ENCODE measurements around the gene DOLK. TPM values are rescaled to one million over a fixed set of nuclear protein-coding genes. Genes with fewer than 3 reads are reported as not detected.

DOLK gene
- polyA plus RNA-seq, 1 of the 3 experiments (the other 2 are of a cell fraction), result 23.1 TPM

DNA sequence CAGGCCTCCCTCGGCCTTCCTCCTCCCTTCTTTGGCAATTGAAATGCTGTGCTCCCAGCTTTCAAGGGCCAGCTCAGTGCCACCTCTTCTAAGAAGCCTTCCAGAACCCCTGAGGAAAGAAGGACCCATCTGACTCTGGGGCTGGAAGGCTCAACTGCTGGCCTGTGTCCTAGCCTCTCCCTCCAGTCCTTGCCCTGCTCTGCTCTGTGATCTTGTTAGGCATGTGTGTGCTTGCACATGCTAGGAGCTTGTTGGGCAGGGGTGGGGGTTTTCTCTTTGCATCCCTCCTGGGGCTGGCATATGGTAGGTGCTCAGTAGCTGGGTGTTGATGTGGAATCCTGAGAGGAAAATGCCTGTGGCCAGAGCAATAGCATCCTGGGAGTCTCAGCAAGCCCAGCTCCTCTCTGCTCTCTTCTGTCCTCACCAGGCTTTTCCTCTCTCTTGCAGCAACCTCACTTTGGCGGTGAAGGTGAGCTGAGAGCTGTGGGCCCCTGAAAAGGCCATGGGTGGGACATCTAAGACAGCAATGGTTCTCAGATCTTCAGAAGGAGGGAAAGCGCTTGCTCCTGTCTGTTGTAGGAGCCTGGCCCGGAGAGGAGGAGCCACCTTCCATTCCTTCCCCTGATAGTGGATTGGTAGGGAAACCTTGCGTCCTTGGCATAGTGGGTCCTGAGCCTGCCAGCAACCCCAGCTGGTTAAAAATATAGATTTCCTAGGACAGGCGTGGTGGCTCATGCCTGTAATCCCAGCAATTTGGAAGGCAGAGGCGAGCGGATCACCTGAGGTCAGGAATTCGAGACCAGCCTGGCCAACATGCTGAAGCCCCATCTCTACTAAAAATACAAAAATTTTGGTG lies 9.9 kb downstream of the DOLK start:
- Histone ChIP-seq H3K9me2 (no peaks in the 10 kb centered on the region), H3K4me1 (ENCODE audit: control insufficient read depth in 1 of 2, insufficient read depth in 2 of 2, low read depth in 1 of 2, low read length in 1 of 2) (peaks cover 6 to 15% of the 10 kb centered on the region in 2 experiments; a peak in 2 of 4 replicates), H3K27ac (ENCODE audit: low read depth in 2 of 2, low read length in 1 of 2) (no peak overlapping the region), H4K20me1 (ENCODE audit: insufficient read depth) (no peaks in the 10 kb centered on the region), H3F3A (replicated peaks; ENCODE audit: insufficient read depth) (no peaks in the 10 kb centered on the region), H3K4me2 (no peak overlapping the region), H2AFZ (ENCODE audit: low read depth) (no peak overlapping the region), H3K36me3 (replicated peaks in 1 of 2; ENCODE audit: control insufficient read depth in 1 of 2, insufficient read depth in 2 of 2, low read length in 1 of 2) (no peaks in the 10 kb centered on the region), H3K9ac (no peak overlapping the region), H3K79me2 (ENCODE audit: insufficient read depth) (no peaks in the 10 kb centered on the region), H3K4me3 (ENCODE audit: low read depth in 2 of 2, low read length in 1 of 2) (no peak overlapping the region), H3K27me3 (ENCODE audit: insufficient read depth) (no peaks in the 10 kb centered on the region), H3K9me3 (no peaks in the 10 kb centered on the region)
- ChIA-PET POLR2A (interaction anchor here (1.6 kb wide), 1 partner anchor 11 kb away, joined by 3 read pairs; no protein-coding TSS in a partner anchor), CTCF (interaction anchor here (1.2 to 2.8 kb wide), 4 partner anchors 10 to 205 kb away, joined by 3 to 18 read pairs (median 6); no protein-coding TSS in a partner anchor)
- WGBS (ENCODE audit: low lambda C conversion rate), result 90% methylated on average over 9 of the region's 9 CpGs
- TF ChIP-seq, protein P1, sequence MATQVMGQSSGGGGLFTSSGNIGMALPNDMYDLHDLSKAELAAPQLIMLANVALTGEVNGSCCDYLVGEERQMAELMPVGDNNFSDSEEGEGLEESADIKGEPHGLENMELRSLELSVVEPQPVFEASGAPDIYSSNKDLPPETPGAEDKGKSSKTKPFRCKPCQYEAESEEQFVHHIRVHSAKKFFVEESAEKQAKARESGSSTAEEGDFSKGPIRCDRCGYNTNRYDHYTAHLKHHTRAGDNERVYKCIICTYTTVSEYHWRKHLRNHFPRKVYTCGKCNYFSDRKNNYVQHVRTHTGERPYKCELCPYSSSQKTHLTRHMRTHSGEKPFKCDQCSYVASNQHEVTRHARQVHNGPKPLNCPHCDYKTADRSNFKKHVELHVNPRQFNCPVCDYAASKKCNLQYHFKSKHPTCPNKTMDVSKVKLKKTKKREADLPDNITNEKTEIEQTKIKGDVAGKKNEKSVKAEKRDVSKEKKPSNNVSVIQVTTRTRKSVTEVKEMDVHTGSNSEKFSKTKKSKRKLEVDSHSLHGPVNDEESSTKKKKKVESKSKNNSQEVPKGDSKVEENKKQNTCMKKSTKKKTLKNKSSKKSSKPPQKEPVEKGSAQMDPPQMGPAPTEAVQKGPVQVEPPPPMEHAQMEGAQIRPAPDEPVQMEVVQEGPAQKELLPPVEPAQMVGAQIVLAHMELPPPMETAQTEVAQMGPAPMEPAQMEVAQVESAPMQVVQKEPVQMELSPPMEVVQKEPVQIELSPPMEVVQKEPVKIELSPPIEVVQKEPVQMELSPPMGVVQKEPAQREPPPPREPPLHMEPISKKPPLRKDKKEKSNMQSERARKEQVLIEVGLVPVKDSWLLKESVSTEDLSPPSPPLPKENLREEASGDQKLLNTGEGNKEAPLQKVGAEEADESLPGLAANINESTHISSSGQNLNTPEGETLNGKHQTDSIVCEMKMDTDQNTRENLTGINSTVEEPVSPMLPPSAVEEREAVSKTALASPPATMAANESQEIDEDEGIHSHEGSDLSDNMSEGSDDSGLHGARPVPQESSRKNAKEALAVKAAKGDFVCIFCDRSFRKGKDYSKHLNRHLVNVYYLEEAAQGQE (IDR thresholded peaks at IDR 0.05; ENCODE audit: low read depth, low read length), result no peak
- TF ChIP-seq IRF3 (IDR thresholded peaks at IDR 0.05; ENCODE audit: low read depth, low read length) (no peak), TAF1 (IDR thresholded peaks at IDR 0.05; ENCODE audit: borderline replicate concordance, low read depth, low read length) (no peak), FOXM1 (IDR thresholded peaks at IDR 0.05; ENCODE audit: low read depth) (no peak), FOXJ3 (CRISPR knock-in tag; IDR thresholded peaks at IDR 0.05) (no peak), MXI1 (IDR thresholded peaks at IDR 0.05; ENCODE audit: low read depth, low read length) (no peak), POLR2AphosphoS5 (IDR thresholded peaks at IDR 0.05; ENCODE audit: low read depth, low read length) (no peak), NRF1 (IDR thresholded peaks at IDR 0.05; ENCODE audit: low read depth, low read length) (no peak), RCOR1 (IDR thresholded peaks at IDR 0.05; ENCODE audit: low read length) (no peak), SMC3 (IDR thresholded peaks at IDR 0.05; ENCODE audit: low read depth, low read length) (no peak), NFIC (IDR thresholded peaks at IDR 0.05; ENCODE audit: borderline replicate concordance) (no peak), CHD2 (IDR thresholded peaks at IDR 0.05; ENCODE audit: low read length, partially characterized antibody) (no peak), GATA2 (CRISPR knock-in tag; IDR thresholded peaks at IDR 0.05) (no peak), USF1 (IDR thresholded peaks at IDR 0.05; ENCODE audit: borderline replicate concordance, low read depth) (no peak), TCF12 (IDR thresholded peaks at IDR 0.05) (no peak), RFX5 (IDR thresholded peaks at IDR 0.05; ENCODE audit: low read length) (no peak), SIN3A (IDR thresholded peaks at IDR 0.05; ENCODE audit: borderline replicate concordance, low read depth, low read length) (no peak), YY1 (IDR thresholded peaks at IDR 0.05; ENCODE audit: low read depth) (no peak), RAD21 (IDR thresholded peaks at IDR 0.05; ENCODE audit: low read length) (no peak)
- TF ChIP-seq, protein P2, sequence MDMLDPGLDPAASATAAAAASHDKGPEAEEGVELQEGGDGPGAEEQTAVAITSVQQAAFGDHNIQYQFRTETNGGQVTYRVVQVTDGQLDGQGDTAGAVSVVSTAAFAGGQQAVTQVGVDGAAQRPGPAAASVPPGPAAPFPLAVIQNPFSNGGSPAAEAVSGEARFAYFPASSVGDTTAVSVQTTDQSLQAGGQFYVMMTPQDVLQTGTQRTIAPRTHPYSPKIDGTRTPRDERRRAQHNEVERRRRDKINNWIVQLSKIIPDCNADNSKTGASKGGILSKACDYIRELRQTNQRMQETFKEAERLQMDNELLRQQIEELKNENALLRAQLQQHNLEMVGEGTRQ (IDR thresholded peaks at IDR 0.05; ENCODE audit: borderline replicate concordance, low read depth, low read length), result no peak
- no peak for DNase-seq
